GM23338 (cell line): ENCODE results near the gene PRDM10. TPM values are rescaled to one million over a fixed set of nuclear protein-coding genes. Genes with fewer than 3 reads are reported as not detected.

Experiments used
- ATAC-seq: fragments of 200-7000 bp; cut with Tn5 transposase; 3 replicates; pipeline ENCODE4 v1.9.1; 2020
- DNase-seq: peaks from one replicate; pipeline ENCODE4 v3.0.0-alpha.2; 2015; ENCODE audit warnings: low spot score
- H2AFZ ChIP-seq: fragments of 200-600 bp; sonication (generic); 2 replicates; pipeline ENCODE4 v1.8.0; 2016; ENCODE audit warnings: antibody characterized with exemption, mild to moderate bottlenecking, moderate library complexity
- H3F3A ChIP-seq: fragments of 200-600 bp; sonication (generic); replicated peaks from 2 replicates; pipeline ENCODE4 v1.8.0; 2017; ENCODE audit warnings: antibody characterized with exemption, mixed run types, low read depth
- H3K27ac ChIP-seq: fragments of 200-600 bp; sonication (generic); 2 replicates; pipeline ENCODE4 v1.6.1; 2016; ENCODE audit warnings: low read depth
- H3K27me3 ChIP-seq: fragments of 200-600 bp; sonication (generic); 2 replicates; pipeline ENCODE4 v1.8.0; 2016; ENCODE audit warnings: mild to moderate bottlenecking, mixed run types, moderate library complexity; ENCODE audit not compliant: insufficient read depth
- H3K36me3 ChIP-seq: fragments of 200-600 bp; sonication (generic); 2 replicates; pipeline ENCODE4 v1.8.0; 2016; ENCODE audit warnings: mild to moderate bottlenecking; ENCODE audit not compliant: insufficient read depth
- H3K4me1 ChIP-seq: fragments of 200-600 bp; sonication (generic); 2 replicates; pipeline ENCODE4 v1.8.0; 2016; ENCODE audit warnings: mild to moderate bottlenecking, moderate library complexity; ENCODE audit not compliant: insufficient read depth
- H3K4me2 ChIP-seq: fragments of 200-600 bp; sonication (generic); 2 replicates; pipeline ENCODE4 v1.7.1; 2017; ENCODE audit warnings: mixed run types
- H3K4me3 ChIP-seq: fragments of 200-600 bp; sonication (generic); 2 replicates; pipeline ENCODE4 v1.6.1; 2016; ENCODE audit warnings: mixed run types
- H3K79me2 ChIP-seq: fragments of 200-600 bp; sonication (generic); replicated peaks from 2 replicates; pipeline ENCODE4 v1.8.0; 2017; ENCODE audit warnings: mild to moderate bottlenecking; ENCODE audit not compliant: insufficient read depth
- H3K9me2 ChIP-seq: fragments of 200-600 bp; sonication (generic); 2 replicates; pipeline ENCODE4 v1.8.0; 2017; ENCODE audit not compliant: insufficient read depth
- H4K20me1 ChIP-seq: fragments of 200-600 bp; sonication (generic); replicated peaks from 2 replicates; pipeline ENCODE4 v1.8.0; 2017; ENCODE audit warnings: mild to moderate bottlenecking; ENCODE audit not compliant: insufficient read depth
- H3K27ac Mint-ChIP-seq: 2 replicates; pipeline ENCODE4 v1.8.0; 2020; ENCODE audit warnings: inconsistent platforms, mild to moderate bottlenecking, moderate library complexity, mixed read lengths
- H3K27me3 Mint-ChIP-seq: 3 replicates; pipeline ENCODE4 v1.8.0; 2022; ENCODE audit warnings: low read depth, mild to moderate bottlenecking, moderate library complexity, mixed read lengths, inconsistent platforms; ENCODE audit not compliant: insufficient read depth, poor library complexity
- H3K36me3 Mint-ChIP-seq: 3 replicates; pipeline ENCODE4 v1.8.0; 2021; ENCODE audit warnings: low read depth, mild to moderate bottlenecking, inconsistent platforms, moderate library complexity, mixed read lengths
- H3K4me1 Mint-ChIP-seq: 3 replicates; pipeline ENCODE4 v1.8.0; 2020; ENCODE audit warnings: mild to moderate bottlenecking, inconsistent platforms, mixed read lengths
- H3K4me3 Mint-ChIP-seq: 3 replicates; pipeline ENCODE4 v1.8.0; 2021; ENCODE audit warnings: moderate library complexity, mild to moderate bottlenecking, inconsistent platforms, mixed read lengths
- H3K9me3 Mint-ChIP-seq: 3 replicates; pipeline ENCODE4 v1.8.0; 2020; ENCODE audit warnings: moderate library complexity, mild to moderate bottlenecking, inconsistent platforms, mixed read lengths
- CREB1 ChIP-seq: fragments of 250-450 bp; sonication (Bioruptor Pico); IDR thresholded peaks from 2 replicates; pipeline ENCODE4 v1.5.0; 2020; ENCODE audit warnings: low read depth, mild to moderate bottlenecking, moderate library complexity
- CTCF ChIP-seq, 2 experiments: fragments of 200-600 bp in 1 of 2; sonication (generic) in 1 of 2; conservative IDR thresholded peaks; 2 replicates each; pipeline versions ENCODE4 v1.5.1 to v1.6.1; 2016 to 2017; ENCODE audit warnings: antibody characterized with exemption in 2 of 2, low read depth in 2 of 2, mild to moderate bottlenecking in 2 of 2, moderate library complexity in 1 of 2
- ETS1 ChIP-seq: IDR thresholded peaks from 2 replicates; pipeline ENCODE4 v1.6.1; 2016; ENCODE audit warnings: antibody characterized with exemption
- EZH2phosphoT487 ChIP-seq: fragments of 200-600 bp; sonication (generic); IDR thresholded peaks from one replicate; pipeline ENCODE4 v1.8.1; 2018; ENCODE audit warnings: antibody characterized with exemption; ENCODE audit not compliant: unreplicated experiment
- JUNB ChIP-seq: IDR thresholded peaks from one replicate; pipeline ENCODE4 v1.6.1; 2016; ENCODE audit warnings: antibody characterized with exemption; ENCODE audit not compliant: unreplicated experiment
- REST ChIP-seq: IDR thresholded peaks from one replicate; pipeline ENCODE4 v1.6.1; 2018; ENCODE audit warnings: antibody characterized with exemption; ENCODE audit not compliant: unreplicated experiment
- STAT1 ChIP-seq: IDR thresholded peaks from one replicate; pipeline ENCODE4 v1.6.1; 2016; ENCODE audit warnings: antibody characterized with exemption; ENCODE audit not compliant: unreplicated experiment
- ZNF114 ChIP-seq: fragments of 250-450 bp; sonication (Bioruptor Pico); IDR thresholded peaks from 2 replicates; pipeline ENCODE4 v1.5.0; 2020; ENCODE audit warnings: mild to moderate bottlenecking, moderate library complexity
- ZNF331 ChIP-seq: fragments of 250-450 bp; sonication (Bioruptor Pico); IDR thresholded peaks from 2 replicates; pipeline ENCODE4 v1.5.0; 2020; ENCODE audit warnings: low read depth, mild to moderate bottlenecking, moderate library complexity
- ZNF462 ChIP-seq: fragments of 250-450 bp; sonication (Bioruptor Pico); IDR thresholded peaks from 2 replicates; pipeline ENCODE4 v1.5.0; 2020; ENCODE audit warnings: mild to moderate bottlenecking, moderate library complexity
- polyA plus RNA-seq: library from polyadenylated mRNA; unstranded; fragments of >200 nt; fragmentation: Nextera tagmentation; extraction: Ambion mirVana; gene quantifications from 2 replicates; pipeline ENCODE4 v1.2.1, GENCODE V29; 2016
- total RNA-seq: library from RNA; depleted of rRNA; stranded (reverse); fragments of >200 nt; shearing (Covaris generic); gene quantifications from 2 replicates; pipeline ENCODE4 v1.2.3, GENCODE V29; 2014

The PRDM10 gene
- total and polyA plus RNA-seq, 2 experiments from 2014 or later: 5.2 to 14.9 TPM

- TF ChIP-seq ZNF462 (CRISPR knock-in tag) (no peak), ZNF114 (CRISPR knock-in tag) (no peak)
Measured at GRCh38 chr11:129979046-129979605, 23.5 kb downstream of the PRDM10 start (continued).

GRCh38 chr11:129978447-129978846 is 24.2 kb downstream of the PRDM10 start:
- no peak overlapping the region for H2AFZ ChIP-seq
- H3K4me3 ChIP-seq: no peak overlapping the region
- Mint-ChIP-seq H3K36me3 (no peaks in the 10 kb centered on the region), H3K27ac (no peak overlapping the region), H3K4me3 (no peak overlapping the region), H3K9me3 (no peaks in the 10 kb centered on the region; the same call in 2 of the 3 replicates), H3K4me1 (peaks cover 17% of the 10 kb centered on the region), H3K27me3 (peaks cover 1% of the 10 kb centered on the region)
- H3K4me1 ChIP-seq: peaks cover 6% of the 10 kb centered on the region
- no peaks in the 10 kb centered on the region for H3K27me3 ChIP-seq
- H3K79me2 ChIP-seq: peaks cover 50% of the 10 kb centered on the region
- DNase-seq (no peak), ATAC-seq (no peak)
- no peak overlapping the region for H3K27ac ChIP-seq
- no peaks in the 10 kb centered on the region for H3K36me3 ChIP-seq
- 0 out of 2 replicates have a peak, but pooled peaks cover 4% of the 10 kb centered on the region for H4K20me1 ChIP-seq
- H3K9me2 ChIP-seq: 0 out of 2 replicates have a peak, but pooled peaks cover 4% of the 10 kb centered on the region
- H3F3A ChIP-seq: no peaks in the 10 kb centered on the region
- no peak overlapping the region for H3K4me2 ChIP-seq
- TF ChIP-seq STAT1 (no peak), CREB1 (CRISPR knock-in tag) (no peak), EZH2phosphoT487 (no peak), ETS1 (no peak), JUNB (no peak), CTCF (conservative IDR thresholded peaks at IDR 0.05; ENCODE audit: low read depth in 2 of 2) (no peak), REST (no peak), ZNF114 (CRISPR knock-in tag) (no peak), ZNF331 (CRISPR knock-in tag) (no peak)
